Measurements from ENCODE around the gene FER. TPM values are rescaled to one million over a fixed set of nuclear protein-coding genes. Genes with fewer than 3 reads are reported as not detected.

Gene FER
- total and polyA plus RNA-seq, 2 of the 13 experiments (the other 11 are each of a cell fraction or from before 2014, with no cell fraction given) = 7.9 to 29.0 TPM

- no peak for DNase-seq (ENCODE audit: low spot score)
- intact Hi-C loops (cut with micrococcal nuclease; ENCODE audit: unreplicated experiment) = no loop called here
- ChIA-PET CTCF (ENCODE audit: low intra/inter-chr PET ratio, low total read pairs) (no interaction called here), POLR2A (no interaction called here)
- no peaks in the 10 kb centered on the region for H3K9me3 ChIP-seq (ENCODE audit: low read length)
- no peak overlapping the region for H2AFZ ChIP-seq (ENCODE audit: low read length)
- H3K27me3 ChIP-seq (ENCODE audit: control insufficient read depth in 1 of 2, insufficient read depth in 2 of 2, low read length in 2 of 2) = no peaks in the 10 kb centered on the region
- H3K79me2 ChIP-seq (ENCODE audit: insufficient read depth, low read length) = no peaks in the 10 kb centered on the region
- no peaks in the 10 kb centered on the region for H3K4me1 ChIP-seq (ENCODE audit: insufficient read depth, low read length)
- H3K36me3 ChIP-seq (replicated peaks in 1 of 2; ENCODE audit: control insufficient read depth in 1 of 2, insufficient read depth in 2 of 2, low read length in 2 of 2) = no peaks in the 10 kb centered on the region
- H3K4me3 ChIP-seq (replicated peaks in 1 of 3; ENCODE audit: insufficient read depth in 1 of 3, low read depth in 2 of 3, low read length in 3 of 3) = no peak overlapping the region
- TF ChIP-seq ZNF3 (CRISPR knock-in tag; IDR thresholded peaks at IDR 0.05) = no peak
- TF ChIP-seq PCBP1 (IDR thresholded peaks at IDR 0.05; ENCODE audit: borderline replicate concordance, low read depth, low read length) = no peak
- TF ChIP-seq SMAD1 (CRISPR knock-in tag; IDR thresholded peaks at IDR 0.05; ENCODE audit: borderline replicate concordance, low read depth) = no peak
- no peak for TF ChIP-seq NRL (CRISPR knock-in tag; IDR thresholded peaks at IDR 0.05; ENCODE audit: borderline replicate concordance)
- TF ChIP-seq, protein P1, sequence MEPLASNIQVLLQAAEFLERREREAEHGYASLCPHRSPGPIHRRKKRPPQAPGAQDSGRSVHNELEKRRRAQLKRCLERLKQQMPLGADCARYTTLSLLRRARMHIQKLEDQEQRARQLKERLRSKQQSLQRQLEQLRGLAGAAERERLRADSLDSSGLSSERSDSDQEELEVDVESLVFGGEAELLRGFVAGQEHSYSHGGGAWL (CRISPR knock-in tag; IDR thresholded peaks at IDR 0.05) = no peak
- TF ChIP-seq PHF5A (CRISPR knock-in tag; IDR thresholded peaks at IDR 0.05; ENCODE audit: low read depth, unreplicated experiment) = no peak
- TF ChIP-seq, protein P2, sequence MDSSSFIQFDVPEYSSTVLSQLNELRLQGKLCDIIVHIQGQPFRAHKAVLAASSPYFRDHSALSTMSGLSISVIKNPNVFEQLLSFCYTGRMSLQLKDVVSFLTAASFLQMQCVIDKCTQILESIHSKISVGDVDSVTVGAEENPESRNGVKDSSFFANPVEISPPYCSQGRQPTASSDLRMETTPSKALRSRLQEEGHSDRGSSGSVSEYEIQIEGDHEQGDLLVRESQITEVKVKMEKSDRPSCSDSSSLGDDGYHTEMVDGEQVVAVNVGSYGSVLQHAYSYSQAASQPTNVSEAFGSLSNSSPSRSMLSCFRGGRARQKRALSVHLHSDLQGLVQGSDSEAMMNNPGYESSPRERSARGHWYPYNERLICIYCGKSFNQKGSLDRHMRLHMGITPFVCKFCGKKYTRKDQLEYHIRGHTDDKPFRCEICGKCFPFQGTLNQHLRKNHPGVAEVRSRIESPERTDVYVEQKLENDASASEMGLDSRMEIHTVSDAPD (CRISPR knock-in tag; IDR thresholded peaks at IDR 0.05) = no peak
- no peak for TF ChIP-seq NCOR1 (IDR thresholded peaks at IDR 0.05; ENCODE audit: borderline replicate concordance, low read length)
- TF ChIP-seq NR2F1 (CRISPR knock-in tag; IDR thresholded peaks at IDR 0.05) = no peak
- TF ChIP-seq HNF4G (IDR thresholded peaks at IDR 0.05; ENCODE audit: borderline replicate concordance, low read depth, low read length) = no peak
- TF ChIP-seq HNF4G (CRISPR knock-in tag; IDR thresholded peaks at IDR 0.05; ENCODE audit: borderline replicate concordance, low read depth) = no peak
- no peak for TF ChIP-seq SUZ12 (IDR thresholded peaks at IDR 0.05; ENCODE audit: low read depth, low read length)
- no peak for TF ChIP-seq ELK4 (CRISPR knock-in tag; IDR thresholded peaks at IDR 0.05; ENCODE audit: borderline replicate concordance)
- no peak for TF ChIP-seq ZNF501 (CRISPR knock-in tag; IDR thresholded peaks at IDR 0.05)
- TF ChIP-seq TMF1 (CRISPR knock-in tag; IDR thresholded peaks at IDR 0.05; ENCODE audit: low read depth) = no peak
- TF ChIP-seq ATM (IDR thresholded peaks at IDR 0.05; ENCODE audit: borderline replicate concordance) = no peak
- TF ChIP-seq, protein P3, sequence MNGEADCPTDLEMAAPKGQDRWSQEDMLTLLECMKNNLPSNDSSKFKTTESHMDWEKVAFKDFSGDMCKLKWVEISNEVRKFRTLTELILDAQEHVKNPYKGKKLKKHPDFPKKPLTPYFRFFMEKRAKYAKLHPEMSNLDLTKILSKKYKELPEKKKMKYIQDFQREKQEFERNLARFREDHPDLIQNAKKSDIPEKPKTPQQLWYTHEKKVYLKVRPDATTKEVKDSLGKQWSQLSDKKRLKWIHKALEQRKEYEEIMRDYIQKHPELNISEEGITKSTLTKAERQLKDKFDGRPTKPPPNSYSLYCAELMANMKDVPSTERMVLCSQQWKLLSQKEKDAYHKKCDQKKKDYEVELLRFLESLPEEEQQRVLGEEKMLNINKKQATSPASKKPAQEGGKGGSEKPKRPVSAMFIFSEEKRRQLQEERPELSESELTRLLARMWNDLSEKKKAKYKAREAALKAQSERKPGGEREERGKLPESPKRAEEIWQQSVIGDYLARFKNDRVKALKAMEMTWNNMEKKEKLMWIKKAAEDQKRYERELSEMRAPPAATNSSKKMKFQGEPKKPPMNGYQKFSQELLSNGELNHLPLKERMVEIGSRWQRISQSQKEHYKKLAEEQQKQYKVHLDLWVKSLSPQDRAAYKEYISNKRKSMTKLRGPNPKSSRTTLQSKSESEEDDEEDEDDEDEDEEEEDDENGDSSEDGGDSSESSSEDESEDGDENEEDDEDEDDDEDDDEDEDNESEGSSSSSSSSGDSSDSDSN (CRISPR knock-in tag; IDR thresholded peaks at IDR 0.05) = no peak
- ATAC-seq = no peak
- no peaks in the 10 kb centered on the region for H4K20me1 ChIP-seq (ENCODE audit: insufficient read depth, low read length)
- no peak overlapping the region for H3K27ac ChIP-seq (ENCODE audit: extremely low read length, insufficient read depth, low read length)
- no peak overlapping the region for H3K9ac ChIP-seq (ENCODE audit: insufficient read depth, low read depth, low read length)
- no peak overlapping the region for H3K4me2 ChIP-seq (ENCODE audit: low read depth, low read length)
- 95% methylated on average over 1 of the region's 1 CpG for WGBS (ENCODE audit: low lambda C conversion rate)
- no peak for FAIRE-seq
- in situ Hi-C loops (cut with HindIII; ENCODE audit: extremely low pct_ligation_motif_present, low pct_unique_long_range_greater_than_20kb) = no loop called here
- no TSS peak for BruUV-seq (replicated peaks)
Observed at GRCh38 chr5:108827131-108827530, 79.4 kb downstream of the FER start.

Measured in HepG2 (cell line).